ENCODE measurements around the gene ARHGEF7. TPM values are rescaled to one million over a fixed set of nuclear protein-coding genes. Genes with fewer than 3 reads are reported as not detected.
A peak's percentile ranks its signal among the peaks of the same experiment; 100 is the strongest.

ARHGEF7 gene
- total RNA-seq, 1 experiment from 2014 or later = 29.3 TPM

GRCh38 chr13:111129465-111130115 lies 14.5 kb downstream of the ARHGEF7 start:
- in situ Hi-C loops (cut with HindIII; ENCODE audit: low sequenced_read_pairs) = no loop called here

GRCh38 chr13:111130116-111130508 lies 15.0 kb downstream of the ARHGEF7 start:
- in situ Hi-C loops (cut with HindIII; ENCODE audit: low sequenced_read_pairs) = no loop called here
- DNase-seq (ENCODE audit: low spot score) = no peak

More at GRCh38 chr13:111129465-111130115, 14.5 kb downstream of the ARHGEF7 start:
- no peak for DNase-seq (ENCODE audit: low spot score)

- in situ Hi-C loops (cut with HindIII; ENCODE audit: low sequenced_read_pairs) = no loop called here
- DNase-seq (ENCODE audit: low spot score) = no peak
Measured at GRCh38 chr13:111131048-111131447, 15.9 kb downstream of the ARHGEF7 start.

DNA sequence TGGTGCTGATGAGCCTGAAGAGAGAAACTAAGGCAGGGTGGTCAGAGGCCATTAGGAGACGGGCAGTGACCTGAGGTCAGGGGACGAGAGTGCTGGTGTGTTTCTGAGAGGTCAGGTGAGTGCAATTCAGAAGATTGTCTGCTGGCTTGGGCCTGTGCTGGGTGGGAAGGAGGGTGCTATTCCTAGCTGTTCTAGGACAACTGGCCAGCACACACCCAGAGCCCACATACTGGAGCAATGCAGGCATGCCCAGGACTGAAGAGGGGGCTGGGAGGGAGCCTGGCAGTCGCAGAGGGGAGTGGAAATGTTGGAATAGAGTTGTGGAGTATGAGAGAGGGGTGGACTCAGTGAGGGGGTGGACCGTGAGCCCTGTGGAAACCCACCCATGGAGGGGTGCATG lies 16.5 kb downstream of the ARHGEF7 start:
- in situ Hi-C loops (cut with HindIII; ENCODE audit: low sequenced_read_pairs) = no loop called here
- no peak for DNase-seq (ENCODE audit: low spot score)

- in situ Hi-C loops (cut with HindIII; ENCODE audit: low sequenced_read_pairs) = no loop called here
- no peak for DNase-seq (ENCODE audit: low spot score)
Measured at GRCh38 chr13:111132948-111133347, 17.8 kb downstream of the ARHGEF7 start.

DNA sequence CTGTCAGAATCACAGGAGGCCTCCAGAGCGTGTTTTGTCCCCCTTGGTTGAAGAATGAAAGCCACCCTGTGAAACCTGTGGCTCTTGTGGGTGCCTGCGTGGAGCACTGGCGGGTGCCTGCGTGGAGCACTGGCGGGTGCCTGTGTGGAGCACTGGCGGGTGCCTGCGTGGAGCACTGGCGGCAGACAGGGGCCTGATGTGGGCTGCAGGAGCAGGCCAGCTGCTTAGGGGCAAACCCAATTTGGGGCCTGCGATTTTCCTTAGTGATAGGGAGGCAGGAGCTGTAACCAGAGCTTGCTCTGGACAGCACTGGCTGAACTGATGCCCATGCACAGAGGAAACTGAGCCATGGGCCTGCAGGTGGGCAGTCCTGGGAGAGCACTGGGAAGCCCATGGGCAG lies 24.3 kb downstream of the ARHGEF7 start:
- in situ Hi-C loops (cut with HindIII; ENCODE audit: low sequenced_read_pairs) = no loop called here
- no peak for DNase-seq (ENCODE audit: low spot score)

DNA sequence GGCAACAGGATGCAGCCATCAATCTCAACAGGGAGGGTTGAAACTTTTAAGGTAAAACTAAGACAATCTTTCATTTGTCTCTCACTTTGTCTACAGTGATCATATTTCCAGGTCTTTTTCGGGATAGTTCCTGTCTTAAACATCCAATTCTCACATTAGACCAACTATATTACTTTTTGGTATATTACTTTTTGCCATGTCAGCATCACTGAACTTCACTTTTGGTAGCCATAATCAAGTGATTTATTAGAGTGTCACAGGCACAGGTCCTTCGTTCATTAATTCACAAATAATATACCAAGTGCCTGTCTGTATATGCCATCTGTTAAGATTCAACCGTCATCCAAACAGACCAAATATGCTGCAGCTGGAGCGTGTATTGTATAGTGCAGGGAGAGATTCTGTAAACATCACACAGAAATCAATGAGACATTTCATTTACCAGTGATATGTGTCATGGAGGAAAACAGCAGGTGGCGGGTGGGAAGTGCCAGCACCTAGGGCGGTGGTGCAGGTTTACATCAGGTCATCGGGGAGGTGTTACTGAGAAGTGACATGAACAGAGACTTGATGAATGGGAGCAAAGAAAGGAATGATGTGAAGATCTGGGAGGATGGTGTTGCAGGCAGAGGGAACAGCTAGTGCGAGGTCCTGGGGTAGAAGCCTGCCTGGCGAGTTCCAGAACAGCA lies 24.9 kb downstream of the ARHGEF7 start:
- no peak for DNase-seq (ENCODE audit: low spot score)
- in situ Hi-C loops (cut with HindIII; ENCODE audit: low sequenced_read_pairs) = no loop called here

GRCh38 chr13:111140562-111141105 lies 25.5 kb downstream of the ARHGEF7 start:
- in situ Hi-C loops (cut with HindIII; ENCODE audit: low sequenced_read_pairs) = no loop called here
- DNase-seq (ENCODE audit: low spot score) = no peak

- no peak for DNase-seq (ENCODE audit: low spot score)
- in situ Hi-C loops (cut with HindIII; ENCODE audit: low sequenced_read_pairs) = no loop called here
Measured at GRCh38 chr13:111142472-111142871, 27.4 kb downstream of the ARHGEF7 start.

GRCh38 chr13:111143865-111144540 lies 28.9 kb downstream of the ARHGEF7 start:
- DNase-seq (ENCODE audit: low spot score) = no peak
- in situ Hi-C loops (cut with HindIII; ENCODE audit: low sequenced_read_pairs) = no loop called here

- DNase-seq (ENCODE audit: low spot score) = no peak
- in situ Hi-C loops (cut with HindIII; ENCODE audit: low sequenced_read_pairs) = no loop called here
Measured at GRCh38 chr13:111145071-111145470, 30.0 kb downstream of the ARHGEF7 start.

DNA sequence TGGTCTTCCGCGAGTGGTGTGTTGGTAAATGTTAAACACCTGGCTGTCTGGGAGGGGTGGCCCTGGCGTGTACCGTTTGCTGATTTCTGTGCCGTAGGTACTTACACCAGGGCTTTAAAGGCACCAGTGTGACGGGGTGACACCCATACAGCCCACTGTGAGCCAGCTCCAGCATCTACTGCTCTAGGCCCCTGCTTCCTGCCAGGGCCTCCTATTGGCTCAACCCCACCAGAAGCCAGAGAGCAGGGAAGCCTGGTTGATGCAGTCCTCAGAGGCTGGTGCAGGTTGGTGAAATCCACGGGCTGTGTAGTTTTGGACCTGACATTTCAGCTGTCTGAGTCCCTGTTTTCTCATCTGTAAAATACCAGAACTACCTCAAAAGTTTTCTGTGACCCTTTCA lies 30.4 kb downstream of the ARHGEF7 start:
- no peak for DNase-seq (ENCODE audit: low spot score)
- in situ Hi-C loops (cut with HindIII; ENCODE audit: low sequenced_read_pairs) = no loop called here

DNA sequence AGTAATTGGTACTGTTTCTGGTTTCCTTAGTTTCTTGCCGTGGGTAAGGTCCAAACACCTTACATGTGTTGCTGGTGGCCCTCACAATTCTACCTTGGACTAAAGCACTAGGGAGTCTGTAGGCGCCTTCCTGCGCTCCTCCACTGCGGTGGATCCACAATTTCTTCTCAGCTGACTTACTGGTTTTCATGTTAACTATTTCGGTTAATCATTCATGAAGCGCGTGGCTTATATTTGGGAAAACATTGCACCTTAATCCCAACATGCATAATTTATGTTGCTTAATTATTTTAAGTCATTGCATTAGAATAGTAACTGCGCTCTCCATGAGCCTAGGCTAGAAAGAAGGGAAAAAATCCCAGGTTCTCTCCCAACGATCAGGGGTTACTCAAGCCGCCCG lies 37.7 kb downstream of the ARHGEF7 start:
- in situ Hi-C loops (cut with HindIII; ENCODE audit: low sequenced_read_pairs) = no loop called here
- DNase-seq (ENCODE audit: low spot score) = peak; percentile 32

DNA sequence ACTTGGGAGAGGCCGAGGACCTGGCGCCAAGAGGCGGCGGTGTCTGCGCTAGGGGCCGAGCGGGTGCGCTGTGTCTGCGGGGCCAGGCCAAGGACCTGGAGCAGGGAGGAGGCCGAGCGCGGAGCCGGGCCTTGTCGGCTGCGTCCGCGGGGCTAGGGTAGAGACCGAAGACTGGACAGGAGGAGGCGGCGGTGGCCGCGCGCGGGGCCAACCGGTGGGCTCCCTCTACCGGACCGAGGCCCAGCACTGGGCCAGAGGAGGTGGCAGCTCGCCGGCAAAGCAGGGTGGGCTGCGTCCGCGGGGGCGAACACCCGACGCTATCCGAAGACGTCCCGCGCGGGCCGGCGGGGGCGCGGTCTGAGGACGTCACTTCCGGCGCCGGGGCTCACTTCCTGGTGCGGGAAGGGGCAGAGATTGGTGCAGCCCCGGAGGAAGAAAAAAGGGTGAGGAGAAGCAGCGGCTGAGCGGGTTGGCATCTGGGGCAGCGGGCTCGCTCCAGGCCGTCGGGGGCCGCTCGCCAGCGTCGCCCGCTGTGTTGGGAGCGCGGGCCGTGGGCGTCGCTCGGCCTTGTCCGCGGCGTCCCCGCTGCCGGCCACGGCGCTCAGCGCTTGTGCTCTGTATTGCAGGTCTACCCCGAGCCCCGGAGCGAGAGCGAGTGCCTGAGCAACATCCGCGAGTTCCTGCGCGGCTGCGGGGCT lies 38.3 kb downstream of the ARHGEF7 start:
- DNase-seq (ENCODE audit: low spot score) = peak; percentile 87
- in situ Hi-C loops (cut with HindIII; ENCODE audit: low sequenced_read_pairs) = no loop called here

GRCh38 chr13:111153977-111154332 lies 38.8 kb downstream of the ARHGEF7 start:
- peak; percentile 46 for DNase-seq (ENCODE audit: low spot score)
- in situ Hi-C loops (cut with HindIII; ENCODE audit: low sequenced_read_pairs) = no loop called here

GRCh38 chr13:111156421-111156820 lies 41.3 kb downstream of the ARHGEF7 start:
- no peak for DNase-seq (ENCODE audit: low spot score)
- in situ Hi-C loops (cut with HindIII; ENCODE audit: low sequenced_read_pairs) = no loop called here

- DNase-seq (ENCODE audit: low spot score) = peak; percentile 87
- in situ Hi-C loops (cut with HindIII; ENCODE audit: low sequenced_read_pairs) = no loop called here
Measured at GRCh38 chr13:111158136-111158805, 43.2 kb downstream of the ARHGEF7 start.

DNA sequence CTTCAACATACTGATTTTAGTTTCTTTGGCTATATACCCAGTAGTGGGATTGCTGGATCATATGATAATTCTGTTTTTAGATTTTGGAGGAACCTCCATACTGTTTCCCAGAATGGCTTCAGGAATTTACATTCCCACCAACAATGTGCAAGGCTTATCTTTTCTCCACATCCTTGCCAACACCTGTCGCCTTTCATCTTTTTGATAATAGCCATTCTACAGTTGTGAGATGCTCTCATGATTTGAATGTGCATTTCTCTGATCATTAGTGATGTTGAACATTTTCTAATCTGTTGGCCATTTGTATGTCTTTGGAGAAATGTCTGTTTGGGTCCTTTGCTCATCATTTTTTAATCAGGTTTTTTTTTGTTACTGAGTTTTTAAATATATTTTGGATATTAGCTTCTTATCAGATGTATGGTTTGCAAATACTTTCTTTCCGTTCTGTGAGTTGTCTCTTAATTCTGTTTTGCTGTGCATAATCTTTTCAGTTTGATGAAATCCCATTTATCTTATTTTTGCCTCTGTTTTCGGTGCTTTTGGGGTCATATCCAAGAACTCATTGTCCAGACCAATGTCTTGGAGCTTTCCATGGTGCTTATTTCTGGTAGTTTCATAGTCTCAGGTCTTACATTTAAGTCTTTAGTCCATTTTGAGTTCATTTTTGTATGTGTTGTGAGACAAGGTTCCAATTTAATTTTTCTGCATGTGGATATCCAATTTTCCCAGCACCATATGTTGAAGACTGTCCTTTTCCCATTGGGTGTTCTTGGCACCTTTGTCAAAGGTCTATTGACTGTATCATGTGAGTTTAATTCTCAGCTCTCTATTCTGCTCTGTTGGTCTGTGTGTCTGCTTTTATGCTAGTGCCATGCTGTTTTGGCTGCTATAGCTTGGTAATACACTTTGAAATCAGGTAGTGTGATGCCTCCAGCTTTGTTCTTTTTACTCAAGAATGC lies 44.5 kb downstream of the ARHGEF7 start:
- in situ Hi-C loops (cut with HindIII; ENCODE audit: low sequenced_read_pairs) = no loop called here

More for the DNA sequence above, 44.5 kb downstream of the ARHGEF7 start:
- DNase-seq (ENCODE audit: low spot score) = peak; percentile 70

All from G401 (cell line).